ENCODE data around the gene ST3GAL2. TPM values are rescaled to one million over a fixed set of nuclear protein-coding genes. Genes with fewer than 3 reads are reported as not detected.
A peak's percentile ranks its signal among the peaks of the same experiment; 100 is the strongest.

ST3GAL2 gene
- total RNA-seq, 1 experiment from 2014 or later = 49.4 TPM

GRCh38 chr16:70391881-70392481, 46.9 kb downstream of the ST3GAL2 start (continued):
- no peak for TF ChIP-seq FOXP1 (CRISPR knock-in tag; IDR thresholded peaks at IDR 0.05; ENCODE audit: borderline replicate concordance)

GRCh38 chr16:70391446-70391845, 47.5 kb downstream of the ST3GAL2 start:
- no peak for TF ChIP-seq TEAD4 (CRISPR knock-in tag; IDR thresholded peaks at IDR 0.05)
- no peak for TF ChIP-seq CREM (CRISPR knock-in tag; IDR thresholded peaks at IDR 0.05)
- TF ChIP-seq ZNF263 (CRISPR knock-in tag; IDR thresholded peaks at IDR 0.05; ENCODE audit: low read depth) = no peak
- TF ChIP-seq TEAD1 (CRISPR knock-in tag; IDR thresholded peaks at IDR 0.05) = no peak
- TF ChIP-seq ZNF281 (CRISPR knock-in tag; IDR thresholded peaks at IDR 0.05) = no peak
- TF ChIP-seq SOX15 (CRISPR knock-in tag; IDR thresholded peaks at IDR 0.05) = no peak
- no peak for TF ChIP-seq ATF2 (CRISPR knock-in tag; IDR thresholded peaks at IDR 0.05; ENCODE audit: borderline replicate concordance, low read depth)
- TF ChIP-seq TP53 (CRISPR knock-in tag; IDR thresholded peaks at IDR 0.05) = no peak
- TF ChIP-seq STAT6 (CRISPR knock-in tag; conservative IDR thresholded peaks at IDR 0.05; ENCODE audit: low read depth) = no peak
- no peak for TF ChIP-seq CDX4 (CRISPR knock-in tag; IDR thresholded peaks at IDR 0.05; ENCODE audit: borderline replicate concordance)
- TF ChIP-seq PREB (CRISPR knock-in tag; IDR thresholded peaks at IDR 0.05; ENCODE audit: borderline replicate concordance) = no peak
- no peak for TF ChIP-seq NR1H2 (CRISPR knock-in tag; IDR thresholded peaks at IDR 0.05)
- H3K9me3 Mint-ChIP-seq = no peaks in the 10 kb centered on the region
- DNase-seq (ENCODE audit: low spot score) (no peak), ATAC-seq (no peak)
- H3K27ac Mint-ChIP-seq = peak overlapping the region; percentile 15; the same call in 1 of the 2 replicates
- CTCF ChIA-PET = interaction anchor here (1.3 to 2.1 kb wide), 2 partner anchors 11 to 80 kb away, joined by 6 to 8 read pairs; no protein-coding TSS in a partner anchor
- peaks cover 21% of the 10 kb centered on the region for H3K36me3 Mint-ChIP-seq
- H3K4me3 Mint-ChIP-seq = no peak overlapping the region
- H3K27me3 Mint-ChIP-seq (ENCODE audit: low read depth) = no peaks in the 10 kb centered on the region
- POLR2A ChIA-PET = interaction anchor here (1.3 to 1.6 kb wide), 2 partner anchors 10 to 47 kb away, joined by 3 to 4 read pairs; partner anchors contain the start of gene ST3GAL2
- H3K4me1 Mint-ChIP-seq = no peaks in the 10 kb centered on the region

GRCh38 chr16:70390774-70391173, 48.1 kb downstream of the ST3GAL2 start:
- ChIA-PET POLR2A (interaction anchor here (0.6 to 1.6 kb wide), 2 partner anchors 9 to 269 kb away, joined by 4 read pairs; no protein-coding TSS in a partner anchor), CTCF (interaction anchor here (2.1 kb wide), 1 partner anchor 80 kb away, joined by 8 read pairs; no protein-coding TSS in a partner anchor)
- DNase-seq (ENCODE audit: low spot score) (no peak), ATAC-seq (no peak)
- Mint-ChIP-seq H3K27ac (0 out of 2 replicates have a peak overlapping the region, but pooled peaks have one; percentile 19), H3K27me3 (ENCODE audit: low read depth) (no peaks in the 10 kb centered on the region), H3K4me3 (no peak overlapping the region), H3K4me1 (no peaks in the 10 kb centered on the region), H3K36me3 (peaks cover 21% of the 10 kb centered on the region), H3K9me3 (no peaks in the 10 kb centered on the region)
- TF ChIP-seq MLX (CRISPR knock-in tag; IDR thresholded peaks at IDR 0.05) = no peak
- no peak for TF ChIP-seq JUN (CRISPR knock-in tag; IDR thresholded peaks at IDR 0.05)
- TF ChIP-seq USF1 (CRISPR knock-in tag; IDR thresholded peaks at IDR 0.05) = no peak
- no peak for TF ChIP-seq GRHL2 (CRISPR knock-in tag; IDR thresholded peaks at IDR 0.05; ENCODE audit: insufficient replicate concordance, severe bottlenecking)
- no peak for TF ChIP-seq TP53 (CRISPR knock-in tag; IDR thresholded peaks at IDR 0.05)

Data from WTC11 (cell line).